GM12878 (cell line): ENCODE results near the gene COL5A1. TPM values are rescaled to one million over a fixed set of nuclear protein-coding genes. Genes with fewer than 3 reads are reported as not detected.

ENCODE experiments used
- ATAC-seq: fragments of 200-7000 bp; cut with Tn5 transposase; 3 replicates; pipeline ENCODE4 v1.9.1; 2020; ENCODE audit warnings: mild to moderate bottlenecking, moderate library complexity
- BruUV-seq: library from RNA; stranded (reverse); fragments of 400-500 nt; replicated peaks from 2 replicates; lab custom pipeline; 2021; lab: Mats Ljungman, UMichigan
- CTCF ChIA-PET: fragments of 300-600 bp; sonication (Branson Sonifier 250); formaldehyde crosslinking; extraction: SDS; loops from one replicate; lab custom pipeline; 2021; ENCODE audit warnings: inconsistent platforms; lab: Yijun Ruan, JAX
- POLR2A ChIA-PET: fragments of 350-600 bp; formaldehyde crosslinking; extraction: SDS; loops from one replicate; lab custom pipeline; 2021; ENCODE audit warnings: inconsistent platforms; lab: Charles Lee
- RAD21 ChIA-PET: fragments of 300-600 bp; sonication (Branson Sonifier 250); formaldehyde crosslinking; loops from one replicate; lab custom pipeline; 2023; ENCODE audit warnings: antibody characterized with exemption; ENCODE audit not compliant: unreplicated experiment; lab: Charles Lee
- SMC1A ChIA-PET: fragments of 300-600 bp; sonication (Branson Sonifier 250); formaldehyde crosslinking; loops from one replicate; lab custom pipeline; 2023; ENCODE audit not compliant: unreplicated experiment, uncharacterized antibody; lab: Charles Lee
- DNase-seq: peaks from one replicate; pipeline ENCODE4 v3.0.0-alpha.2; 2011; ENCODE audit warnings: low read depth, low spot score
- FAIRE-seq: peaks from 3 replicates; lab custom pipeline; 2011; peaks lifted over from hg19 to GRCh38; lab: Jason Lieb, UNC
- H2AFZ ChIP-seq: 2 replicates; pipeline ENCODE4 v1.6.0; 2011; ENCODE audit warnings: low read depth, low read length, control low read depth; ENCODE audit not compliant: control insufficient read depth
- H3K27ac ChIP-seq: 2 replicates; pipeline ENCODE4 v1.5.1; 2011; ENCODE audit warnings: control low read depth; ENCODE audit not compliant: control insufficient read depth, insufficient read depth
- H3K27me3 ChIP-seq, 2 experiments: replicated peaks in 1 of 2; 2 replicates each; pipeline versions ENCODE4 v1.6.0 to v1.6.1; 2011; ENCODE audit warnings: low read length in 1 of 2; ENCODE audit not compliant: control insufficient read depth in 2 of 2, insufficient read depth in 2 of 2
- H3K36me3 ChIP-seq, 2 experiments: 2 replicates each; pipeline ENCODE4 v1.5.1; 2011; ENCODE audit warnings: low read length in 1 of 2; ENCODE audit not compliant: control insufficient read depth in 2 of 2, insufficient read depth in 2 of 2
- H3K4me1 ChIP-seq: 2 replicates; pipeline ENCODE4 v1.6.1; 2011; ENCODE audit warnings: mild to moderate bottlenecking, low read length, moderate library complexity, mixed read lengths; ENCODE audit not compliant: control insufficient read depth, insufficient read depth
- H3K4me2 ChIP-seq: 2 replicates; pipeline ENCODE4 v1.6.0; 2011; ENCODE audit warnings: control low read depth; ENCODE audit not compliant: control insufficient read depth, insufficient read depth
- H3K4me3 ChIP-seq: fragments of 200-600 bp; sonication (generic); 2 replicates; pipeline ENCODE4 v1.5.1; 2016
- H3K79me2 ChIP-seq: 2 replicates; pipeline ENCODE4 v1.6.0; 2011; ENCODE audit warnings: low read length; ENCODE audit not compliant: control insufficient read depth, insufficient read depth
- H3K9ac ChIP-seq: 2 replicates; pipeline ENCODE4 v1.8.0; 2011; ENCODE audit warnings: low read length, control low read depth, mixed read lengths; ENCODE audit not compliant: control insufficient read depth, insufficient read depth
- H3K9me3 ChIP-seq: replicated peaks from 3 replicates; pipeline ENCODE4 v1.5.1; 2011; ENCODE audit warnings: mild to moderate bottlenecking, low read length; ENCODE audit not compliant: control insufficient read depth, insufficient read depth
- H4K20me1 ChIP-seq: 2 replicates; pipeline ENCODE4 v1.6.0; 2011; ENCODE audit not compliant: control insufficient read depth, insufficient read depth
- BHLHE40 ChIP-seq, 2 experiments: fragments of 450-650 bp in 1 of 2; IDR thresholded peaks; 2 replicates each; pipeline ENCODE4 v1.6.1; 2011 to 2017; ENCODE audit warnings: low read depth in 2 of 2, borderline replicate concordance in 1 of 2, improper control_type of control experiment in 1 of 2, low read length in 1 of 2, mild to moderate bottlenecking in 1 of 2
- ESRRA ChIP-seq: IDR thresholded peaks from 2 replicates; pipeline ENCODE4 v1.6.1; 2012; ENCODE audit warnings: mild to moderate bottlenecking, low read length, improper control_type of control experiment
- NFYB ChIP-seq: IDR thresholded peaks from 2 replicates; pipeline ENCODE4 v1.6.1; 2011; ENCODE audit warnings: low read depth, mild to moderate bottlenecking, low read length, improper control_type of control experiment, moderate library complexity; ENCODE audit not compliant: insufficient read depth
- WGBS: methylation state at CpG from one replicate; pipeline ENCODE4 v1.1.6; 2016; ENCODE audit warnings: low lambda C conversion rate; ENCODE audit not compliant: insufficient replicate concordance, insufficient coverage; ENCODE audit errors: missing lambda C conversion rate; 5-methylcytosine and 5-hydroxymethylcytosine counted together
- in situ Hi-C: fragments of 300-500 bp; cut with MboI; formaldehyde crosslinking; loops from 9 replicates; pipeline ENCODE4 v1.14.3; 2018; ENCODE audit warnings: mixed read lengths
- intact Hi-C: fragments of 100-400 bp; cut with micrococcal nuclease; formaldehyde crosslinking; loops from one replicate; pipeline ENCODE4 v1.14.2; 2022; ENCODE audit not compliant: unreplicated experiment
- polyA plus RNA-seq, 11 experiments: library from polyadenylated mRNA; depleted of rRNA in 4 of 11; unstranded in 6 of 11; stranded (reverse) in 5 of 11; fragments of >200 nt; fragmentation: Nextera tagmentation in 4 of 11; fragmentation: Illumina TruSeq in 1 of 11; extraction: Ambion mirVana in 4 of 11; extraction: Trizol in 1 of 11; gene quantifications; 1 replicate in 1 of 11; 2 replicates in 10 of 11; pipeline versions ENCODE4 v1.2.1 to v1.2.3, GENCODE V29; 2011 to 2016; ENCODE audit warnings: inconsistent platforms in 2 of 11, missing spikeins in 2 of 11, low read depth in 1 of 11
- total RNA-seq, 4 experiments: library from RNA; depleted of rRNA in 3 of 4; stranded (reverse); fragments of >200 nt in 3 of 4; fragmentation: Illumina TruSeq in 1 of 4; extraction: Trizol in 1 of 4; gene quantifications; 2 replicates each; pipeline versions ENCODE4 v1.2.1 to v1.2.3, GENCODE V29; 2013 to 2021
- TF ChIP-seq, protein P1 (sequence below): fragments of 450-650 bp; IDR thresholded peaks from 2 replicates; pipeline ENCODE4 v1.6.1; 2016; ENCODE audit warnings: mild to moderate bottlenecking

COL5A1 gene
- total and polyA plus RNA-seq, 10 of the 15 experiments (the other 5 are each of a cell fraction or from before 2014, with no cell fraction given), result under 0.01 to 0.15 (median 0.13) TPM; not detected in 4

DNA sequence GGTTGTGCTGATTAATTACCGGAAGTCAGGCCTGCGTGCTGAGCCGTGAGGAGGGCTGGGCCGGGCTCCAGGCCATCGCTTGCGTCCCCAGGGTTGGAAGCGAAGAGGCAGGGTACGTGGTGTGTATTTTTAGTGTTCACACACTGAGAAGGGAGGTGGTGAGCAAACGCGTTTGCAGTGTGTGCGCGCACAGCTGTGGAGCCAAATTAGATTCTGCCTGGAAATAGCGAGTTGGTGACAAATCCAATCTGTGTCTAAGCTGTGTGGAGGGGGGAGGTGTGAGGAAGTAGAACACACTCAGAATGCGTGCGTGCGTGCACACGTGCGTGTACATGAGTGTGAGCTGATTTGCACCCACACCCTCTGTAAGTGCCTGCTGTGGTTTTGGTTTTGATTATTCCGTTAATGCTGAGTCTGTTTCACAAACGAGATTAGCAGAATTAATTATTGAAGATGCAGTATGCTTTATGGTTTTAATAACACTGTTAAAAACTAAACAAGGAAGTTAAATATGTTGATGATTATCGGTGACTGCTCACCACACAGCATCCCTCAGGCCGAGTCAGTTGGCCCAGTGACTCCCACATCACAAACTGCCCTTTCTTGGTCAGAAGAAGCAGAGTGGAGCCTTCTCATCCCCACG lies 127.2 kb downstream of the COL5A1 start:
- Histone ChIP-seq H4K20me1 (no peaks in the 10 kb centered on the region), H3K9ac (no peak overlapping the region), H3K27me3 (peaks cover 0 to 1% of the 10 kb centered on the region in 2 experiments; a peak in 1 of 4 replicates), H3K4me1 (peaks cover 21% of the 10 kb centered on the region), H3K79me2 (no peaks in the 10 kb centered on the region), H2AFZ (no peak overlapping the region; the same call in 1 of the 2 replicates), H3K4me3 (no peak overlapping the region), H3K36me3 (no peaks in the 10 kb centered on the region), H3K9me3 (no peaks in the 10 kb centered on the region; the same call in 2 of the 3 replicates), H3K4me2 (no peak overlapping the region), H3K27ac (no peak overlapping the region)
- no TSS peak for BruUV-seq
- no peak for ATAC-seq
- DNase-seq, result no peak
- ChIA-PET RAD21 (interaction anchor here (1.9 kb wide), 1 partner anchor 14 kb away, joined by 7 read pairs; no protein-coding TSS in a partner anchor), SMC1A (interaction anchor here (0.7 kb wide), 1 partner anchor 22 kb away, joined by 3 read pairs; no protein-coding TSS in a partner anchor), CTCF (interaction anchor here (0.9 to 1.2 kb wide), 2 partner anchors 11 to 13 kb away, joined by 3 read pairs; no protein-coding TSS in a partner anchor), POLR2A (no interaction called here)
- WGBS, result 38% methylated on average over 23 of the region's 23 CpGs
- in situ Hi-C loops, result no loop called here
- intact Hi-C loops, result no loop called here
- TF ChIP-seq ESRRA (no peak), NFYB (no peak), BHLHE40 (IDR thresholded peaks at IDR 0.05; ENCODE audit: borderline replicate concordance in 1 of 2, low read depth in 2 of 2, low read length in 1 of 2) (peak; percentile 57 to 72)
- TF ChIP-seq, protein P1, sequence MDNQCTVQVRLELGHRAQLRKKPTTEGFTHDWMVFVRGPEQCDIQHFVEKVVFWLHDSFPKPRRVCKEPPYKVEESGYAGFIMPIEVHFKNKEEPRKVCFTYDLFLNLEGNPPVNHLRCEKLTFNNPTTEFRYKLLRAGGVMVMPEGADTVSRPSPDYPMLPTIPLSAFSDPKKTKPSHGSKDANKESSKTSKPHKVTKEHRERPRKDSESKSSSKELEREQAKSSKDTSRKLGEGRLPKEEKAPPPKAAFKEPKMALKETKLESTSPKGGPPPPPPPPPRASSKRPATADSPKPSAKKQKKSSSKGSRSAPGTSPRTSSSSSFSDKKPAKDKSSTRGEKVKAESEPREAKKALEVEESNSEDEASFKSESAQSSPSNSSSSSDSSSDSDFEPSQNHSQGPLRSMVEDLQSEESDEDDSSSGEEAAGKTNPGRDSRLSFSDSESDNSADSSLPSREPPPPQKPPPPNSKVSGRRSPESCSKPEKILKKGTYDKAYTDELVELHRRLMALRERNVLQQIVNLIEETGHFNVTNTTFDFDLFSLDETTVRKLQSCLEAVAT, result 0 out of 2 replicates have a peak, but pooled peaks have one; percentile 79
- FAIRE-seq, result no peak
